Measurements from ENCODE around the gene LSR. TPM values are rescaled to one million over a fixed set of nuclear protein-coding genes. Genes with fewer than 3 reads are reported as not detected.

The LSR gene
- total and polyA plus RNA-seq, 2 experiments from 2014 or later, result 40.1 to 91.9 TPM

- Histone ChIP-seq H3K4me3 (peak overlapping the region; percentile 81), H3K27me3 (no peaks in the 10 kb centered on the region), H3K36me3 (peaks cover 7% of the 10 kb centered on the region), H3K4me1 (ENCODE audit: low read depth) (peaks cover 3% of the 10 kb centered on the region), H3K27ac (peak overlapping the region; percentile 99), H3K9me3 (ENCODE audit: low read depth) (no peaks in the 10 kb centered on the region)
- DNase-seq (ENCODE audit: low read depth in 1 of 2, low spot score in 1 of 2), result peak in 1 of 2 donors; percentile 96
- TF ChIP-seq CTCF (IDR thresholded peaks at IDR 0.05; ENCODE audit: low read depth, low read length), result peak; percentile 13
Observed at GRCh38 chr19:35247526-35248309, 1.1 kb upstream of the LSR start.

GRCh38 chr19:35249146-35249847, 495 bp downstream of the LSR start:
- peak overlapping the region; percentile 81 for H3K4me3 ChIP-seq
- no peak for DNase-seq (ENCODE audit: low read depth in 1 of 2, low spot score in 1 of 2)
- no peak for TF ChIP-seq CTCF (IDR thresholded peaks at IDR 0.05; ENCODE audit: low read depth, low read length)
- no peaks in the 10 kb centered on the region for H3K9me3 ChIP-seq (ENCODE audit: low read depth)
- peak overlapping the region; percentile 99 for H3K27ac ChIP-seq
- H3K27me3 ChIP-seq, result no peaks in the 10 kb centered on the region
- peaks cover 7% of the 10 kb centered on the region for H3K36me3 ChIP-seq
- H3K4me1 ChIP-seq (ENCODE audit: low read depth), result peaks cover 3% of the 10 kb centered on the region

- Histone ChIP-seq H3K9me3 (ENCODE audit: low read depth) (no peaks in the 10 kb centered on the region), H3K4me1 (ENCODE audit: low read depth) (peaks cover 3% of the 10 kb centered on the region), H3K27me3 (no peaks in the 10 kb centered on the region), H3K36me3 (peaks cover 7% of the 10 kb centered on the region), H3K4me3 (peak overlapping the region; percentile 81), H3K27ac (no peak overlapping the region)
- TF ChIP-seq CTCF (IDR thresholded peaks at IDR 0.05; ENCODE audit: low read depth, low read length), result no peak
- DNase-seq (ENCODE audit: low read depth in 1 of 2, low spot score in 1 of 2), result no peak
Observed at GRCh38 chr19:35249848-35250711, 1.3 kb downstream of the LSR start.

GRCh38 chr19:35251456-35251855, 2.7 kb downstream of the LSR start:
- no peak for DNase-seq (ENCODE audit: low read depth in 1 of 2, low spot score in 1 of 2)
- Histone ChIP-seq H3K4me1 (ENCODE audit: low read depth) (peaks cover 3% of the 10 kb centered on the region), H3K36me3 (peaks cover 7% of the 10 kb centered on the region), H3K4me3 (no peak overlapping the region), H3K27me3 (no peaks in the 10 kb centered on the region), H3K27ac (no peak overlapping the region), H3K9me3 (ENCODE audit: low read depth) (no peaks in the 10 kb centered on the region)
- TF ChIP-seq CTCF (IDR thresholded peaks at IDR 0.05; ENCODE audit: low read depth, low read length), result no peak

Measured in cardiac muscle cell (in vitro differentiated cells and primary cell).